DMS 273 treated with DMSO at 0.1 percent for 48 hours (cell line): Measurements from ENCODE around the gene OFD1.

ENCODE experiments used
- DNase-seq: peaks from one replicate; lab custom pipeline; 2025; lab: John Stamatoyannopoulos, UW

Gene OFD1

GRCh38 chrX:13752141-13752540 is 17.6 kb downstream of the OFD1 start:
- no peak for DNase-seq

- no peak for DNase-seq
These were observed 18.1 kb downstream of the OFD1 start for GRCh38 chrX:13752646-13753045.

DNA sequence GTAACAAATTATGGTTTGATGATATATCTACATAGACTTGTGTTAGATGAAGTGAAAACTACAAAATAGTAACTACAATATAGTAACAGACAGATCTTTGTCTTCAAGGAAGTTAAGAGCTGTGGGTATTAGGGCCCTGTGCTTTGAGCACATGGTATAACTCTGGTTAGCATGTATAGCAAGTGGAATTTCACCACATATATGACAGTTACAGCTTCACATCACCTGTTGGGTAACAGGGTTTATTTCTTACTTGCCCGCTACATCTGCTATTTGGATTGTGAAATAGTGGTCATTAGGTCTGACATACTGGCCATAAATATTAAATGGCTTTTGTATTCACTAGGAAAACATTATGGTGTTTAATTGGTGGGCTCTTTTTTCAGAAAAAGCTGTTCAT is 20.2 kb downstream of the OFD1 start:
- DNase-seq, result no peak

DNA sequence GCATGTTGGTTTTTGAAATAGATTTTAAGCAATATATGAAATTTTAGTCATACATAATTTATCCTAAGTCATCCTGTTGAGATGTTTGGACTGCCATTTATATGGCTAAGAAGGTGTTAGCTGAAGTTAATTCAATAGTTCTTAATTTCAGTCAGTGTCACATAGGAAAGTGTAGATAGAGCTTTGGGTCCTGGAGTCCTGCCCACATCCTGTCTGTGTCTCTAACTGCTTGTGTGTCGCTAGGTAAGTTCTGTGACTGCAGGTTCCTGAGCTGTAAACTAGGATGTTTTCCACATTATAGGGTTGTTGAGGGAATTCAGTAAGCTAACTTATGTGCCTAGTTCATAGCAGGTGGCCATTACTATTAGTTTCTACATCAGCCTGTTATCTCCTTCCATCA is 20.7 kb downstream of the OFD1 start:
- DNase-seq, result no peak

GRCh38 chrX:13756381-13756780 is 21.8 kb downstream of the OFD1 start:
- DNase-seq, result no peak

DNA sequence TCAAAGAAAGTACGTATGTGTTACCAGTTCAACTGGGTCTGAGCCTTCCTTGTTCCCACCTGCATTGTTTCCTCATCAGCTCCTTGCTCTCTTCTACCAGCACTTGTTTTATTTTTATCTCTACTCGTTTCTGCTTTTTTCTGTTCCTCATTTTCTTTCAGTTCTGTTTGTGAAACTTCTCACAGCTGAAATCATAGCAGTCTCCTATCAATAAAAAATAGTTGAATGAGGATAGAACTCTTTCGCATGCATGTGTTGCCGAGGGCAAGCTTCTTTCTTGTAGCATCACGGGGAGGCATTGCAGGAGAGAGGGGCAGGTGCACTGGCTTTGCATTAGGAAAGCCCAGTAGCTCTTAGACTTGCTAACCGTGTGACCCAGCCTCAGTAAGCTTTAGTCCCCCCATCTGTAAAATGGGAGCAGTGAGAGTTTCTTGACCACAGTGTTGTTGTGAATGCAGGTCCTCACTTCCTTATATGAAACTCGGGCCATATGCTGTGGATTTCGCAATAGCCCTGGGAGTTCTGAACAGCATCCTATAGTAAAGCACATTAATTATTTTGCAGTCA is 24.7 kb downstream of the OFD1 start:
- DNase-seq, result no peak

- no peak for DNase-seq
These were observed 25.9 kb downstream of the OFD1 start for GRCh38 chrX:13760426-13760825.

DNA sequence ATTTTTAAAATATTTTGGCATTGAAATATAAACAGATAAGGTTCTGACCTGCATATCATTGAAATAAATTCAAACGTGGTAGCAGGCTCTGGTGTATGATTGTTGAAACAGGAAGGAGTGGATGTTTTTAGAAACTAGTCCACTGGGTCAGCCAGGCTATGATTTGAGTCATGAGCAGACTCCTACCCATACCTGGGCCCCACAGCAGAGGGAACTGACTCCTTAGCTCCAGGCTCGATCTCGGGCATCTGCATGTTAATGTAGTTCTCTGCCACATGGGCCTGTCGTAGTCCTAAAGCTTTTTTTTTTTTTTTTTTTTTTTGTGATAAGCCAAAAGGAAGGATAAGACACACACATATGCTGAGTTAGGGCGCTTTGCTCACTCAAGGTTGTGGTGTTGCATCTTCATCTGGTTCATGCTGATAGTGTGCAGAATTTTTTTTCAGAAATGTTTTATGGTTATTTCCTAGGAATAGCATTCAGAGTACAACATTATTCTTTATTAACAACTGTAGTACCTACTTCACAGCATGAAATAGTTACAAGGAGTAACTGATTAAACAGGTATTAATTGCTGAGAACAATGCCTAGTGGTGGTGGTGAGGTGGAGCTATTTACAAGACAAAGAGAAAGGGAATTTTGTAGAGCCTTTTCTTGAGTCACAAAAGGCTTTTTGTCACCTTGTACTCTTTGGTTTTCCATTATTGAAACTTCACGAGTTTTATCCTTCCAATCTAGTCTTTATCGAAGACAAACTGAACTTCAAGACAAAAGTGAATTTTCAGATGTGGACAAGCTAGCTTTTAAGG is 27.3 kb downstream of the OFD1 start:
- DNase-seq, result no peak

GRCh38 chrX:13763489-13763888 is 28.9 kb downstream of the OFD1 start:
- DNase-seq, result no peak

GRCh38 chrX:13764281-13764680 is 29.7 kb downstream of the OFD1 start:
- DNase-seq, result no peak

DNA sequence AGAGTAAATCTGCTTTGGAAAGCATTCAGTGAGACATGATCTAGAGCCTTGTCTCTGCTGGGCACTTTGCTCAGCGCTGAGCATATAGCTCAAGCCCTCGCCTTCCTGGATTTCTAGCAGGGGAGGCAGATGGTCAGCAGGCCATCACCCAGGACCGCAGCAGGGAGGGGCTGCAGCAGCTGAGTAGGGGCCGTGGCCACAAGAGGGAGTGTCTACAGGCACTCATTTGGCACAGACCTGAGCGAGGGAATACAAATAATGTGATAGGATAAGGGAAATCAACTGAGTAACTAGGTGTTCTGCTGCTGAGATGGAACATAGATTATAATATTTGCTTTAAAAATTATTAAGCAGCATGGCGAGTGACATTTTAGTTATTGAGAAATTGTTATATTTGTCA is 30.2 kb downstream of the OFD1 start:
- DNase-seq, result no peak

GRCh38 chrX:13768939-13769338 is 34.4 kb downstream of the OFD1 start:
- no peak for DNase-seq

- DNase-seq, result no peak
These were observed 35.5 kb downstream of the OFD1 start for GRCh38 chrX:13770013-13770535.

DNA sequence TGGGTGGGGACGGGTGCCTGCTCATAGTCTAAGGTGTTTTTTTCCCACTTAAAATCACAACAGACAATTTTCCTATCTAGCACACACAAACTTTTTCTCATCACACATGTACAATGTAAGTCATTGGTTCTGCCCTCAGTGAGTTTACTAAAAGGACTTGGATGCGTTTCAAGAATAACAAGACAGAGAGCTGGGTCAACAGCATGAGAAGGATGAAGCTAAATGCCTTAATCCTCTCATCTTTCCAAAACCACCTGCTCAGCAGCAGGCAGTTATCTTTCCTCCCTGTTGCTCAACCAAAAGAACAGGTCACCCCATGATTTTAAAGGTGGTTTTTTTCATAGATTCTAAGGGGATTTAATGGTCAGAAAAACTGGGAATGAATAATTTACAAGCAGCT is 40.1 kb downstream of the OFD1 start:
- no peak for DNase-seq

GRCh38 chrX:13775837-13776236 is 41.3 kb downstream of the OFD1 start:
- no peak for DNase-seq

DNA sequence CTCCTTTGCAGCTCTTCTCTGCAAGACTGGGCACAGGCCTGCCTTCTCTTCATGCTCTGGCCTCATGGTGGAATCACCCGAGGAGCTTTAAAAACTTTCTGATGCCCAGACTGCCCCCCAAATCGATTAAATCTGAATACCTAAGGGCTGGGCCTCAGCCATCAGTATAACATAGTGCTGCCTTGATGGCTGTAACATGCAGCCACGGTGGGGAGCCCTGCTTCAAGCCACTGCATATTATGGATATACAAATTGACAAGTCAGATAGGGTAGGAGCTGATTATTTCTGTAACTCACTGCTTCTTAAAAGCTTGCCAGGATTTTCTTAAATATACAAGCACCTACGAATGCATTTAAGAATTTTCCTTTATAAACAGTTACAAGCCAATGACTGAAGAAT is 41.8 kb downstream of the OFD1 start:
- DNase-seq, result no peak

DNA sequence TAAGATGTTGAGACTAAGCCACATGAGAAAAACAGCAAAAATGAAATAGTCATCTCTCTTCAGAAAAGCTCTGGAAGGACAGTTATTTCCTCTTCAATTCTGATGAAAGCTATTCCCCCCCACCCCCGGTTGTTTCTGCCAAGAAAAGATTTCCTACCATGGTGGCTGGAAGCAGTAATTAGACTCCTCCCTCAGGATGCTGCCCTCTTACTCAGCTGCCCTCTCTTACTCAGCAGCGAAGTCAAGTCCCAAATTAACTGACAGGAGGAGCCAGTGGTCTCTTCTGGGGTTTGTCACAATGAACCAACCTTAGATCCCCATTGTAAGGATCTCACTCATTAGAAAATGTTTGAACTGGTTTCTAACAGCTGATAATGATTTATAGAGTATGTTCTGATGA is 44.4 kb downstream of the OFD1 start:
- no peak for DNase-seq

DNA sequence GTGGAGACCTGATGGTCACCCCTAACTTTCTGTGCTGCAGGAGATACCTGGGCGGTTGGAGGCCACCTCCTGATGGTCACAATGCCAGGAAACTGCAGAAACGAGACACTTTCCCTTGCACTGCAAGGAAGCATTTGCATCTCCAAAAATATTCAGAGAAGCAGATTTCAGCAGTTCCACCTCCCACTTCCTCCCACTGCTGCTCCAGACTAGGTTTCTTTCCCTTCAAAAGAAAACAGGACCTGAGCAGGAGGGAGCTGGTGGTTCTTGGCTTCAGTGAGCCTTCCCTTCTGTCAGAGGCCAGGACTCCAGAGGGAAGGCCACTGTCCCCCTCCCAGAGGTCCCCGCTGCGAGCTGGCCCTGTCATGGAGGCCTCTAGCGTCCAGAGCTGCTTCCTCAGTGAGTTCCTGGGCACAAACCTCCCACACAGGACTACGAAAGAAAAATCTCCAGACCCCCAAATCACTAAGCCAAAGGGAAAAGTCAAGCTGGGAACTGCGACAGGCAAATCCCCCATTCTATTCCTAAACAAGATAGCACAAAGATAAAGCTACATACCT is 46.4 kb downstream of the OFD1 start:
- DNase-seq, result no peak

GRCh38 chrX:13786048-13786447 is 51.5 kb downstream of the OFD1 start:
- DNase-seq, result no peak

- no peak for DNase-seq
These were observed 55.9 kb downstream of the OFD1 start for GRCh38 chrX:13790206-13791131.

DNA sequence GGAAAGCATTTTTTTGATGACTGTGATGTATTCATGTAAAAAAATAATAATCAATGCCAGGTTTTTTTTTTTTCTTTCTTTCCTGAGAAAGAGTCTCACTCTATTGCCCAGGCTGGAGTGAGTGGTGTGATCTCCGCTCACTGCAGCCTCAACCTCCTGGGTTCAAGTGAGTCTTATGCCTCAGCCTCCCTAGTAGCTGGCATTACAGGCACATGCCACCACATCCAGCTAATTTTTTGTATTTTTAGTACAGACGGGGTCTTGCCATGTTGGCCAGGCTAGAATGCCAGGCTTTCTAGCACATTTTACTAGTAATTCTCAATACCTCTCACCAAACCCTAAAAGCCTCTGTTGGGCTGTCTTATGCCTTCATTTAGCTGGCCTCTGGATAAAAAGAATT is 56.6 kb downstream of the OFD1 start:
- DNase-seq, result no peak

DNA sequence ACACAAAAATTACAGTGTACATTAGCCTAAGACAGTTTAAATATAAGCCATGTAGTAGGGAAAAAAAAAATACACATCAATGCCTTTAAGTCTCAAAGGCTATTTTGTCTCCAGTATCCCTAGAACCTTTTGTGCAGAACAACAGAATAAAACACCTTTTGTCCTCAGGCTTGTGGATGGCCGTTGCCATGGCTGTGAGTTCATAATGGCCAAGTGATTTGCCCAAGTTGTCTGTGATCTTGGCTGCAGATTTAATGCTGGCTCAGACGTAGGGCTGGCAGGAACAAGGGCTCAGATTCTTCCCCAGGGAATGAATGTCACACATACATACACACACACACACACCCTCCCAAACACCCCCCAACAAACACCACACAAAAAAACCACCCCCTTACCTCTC is 57.0 kb downstream of the OFD1 start:
- no peak for DNase-seq
